GM21723 (cell line): Measurements from ENCODE around the gene PRH1.

Source experiments
- ATAC-seq: cut with Tn5 transposase; IDR thresholded peaks from one replicate; pipeline ENCODE4 v1.9.1; 2021; ENCODE audit warnings: mild to moderate bottlenecking, moderate library complexity; ENCODE audit not compliant: unreplicated experiment

PRH1 gene

DNA sequence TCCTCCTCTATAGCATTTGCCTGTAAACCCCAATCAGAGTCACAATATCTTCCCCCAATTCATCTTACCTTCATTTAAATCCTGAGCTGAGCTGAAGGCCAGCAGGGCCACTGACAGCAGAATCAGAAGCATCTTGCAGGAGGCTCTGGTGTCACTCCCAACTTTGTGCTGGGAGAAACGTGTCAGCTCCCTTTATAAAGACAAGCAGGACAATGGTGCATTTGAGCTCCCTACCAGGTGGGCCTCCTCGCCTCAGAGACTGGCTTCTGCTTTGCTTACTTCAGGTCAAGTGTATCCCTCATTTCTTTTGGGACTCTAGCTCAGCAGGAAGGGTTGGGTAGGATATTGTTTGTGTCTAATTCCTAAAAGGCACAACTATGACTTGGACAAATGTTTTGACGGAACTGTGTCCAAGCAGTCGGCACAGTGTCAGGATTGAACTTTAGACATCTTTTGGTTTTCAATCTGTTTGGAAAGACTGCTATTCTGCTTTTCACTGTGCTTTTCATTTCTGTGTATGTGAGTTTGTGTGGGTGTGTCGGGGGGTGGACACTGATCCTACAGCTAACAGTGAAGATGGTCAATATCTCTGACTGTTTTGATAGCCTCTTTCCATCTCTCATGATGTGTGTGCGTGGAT, at the start of gene PRH1:
TSS of gene PRH1 (minus strand) at position 170 of the 640 bp plus-strand sequence. CDS start at position 132, 38 bp downstream.
- no peak for ATAC-seq

DNA sequence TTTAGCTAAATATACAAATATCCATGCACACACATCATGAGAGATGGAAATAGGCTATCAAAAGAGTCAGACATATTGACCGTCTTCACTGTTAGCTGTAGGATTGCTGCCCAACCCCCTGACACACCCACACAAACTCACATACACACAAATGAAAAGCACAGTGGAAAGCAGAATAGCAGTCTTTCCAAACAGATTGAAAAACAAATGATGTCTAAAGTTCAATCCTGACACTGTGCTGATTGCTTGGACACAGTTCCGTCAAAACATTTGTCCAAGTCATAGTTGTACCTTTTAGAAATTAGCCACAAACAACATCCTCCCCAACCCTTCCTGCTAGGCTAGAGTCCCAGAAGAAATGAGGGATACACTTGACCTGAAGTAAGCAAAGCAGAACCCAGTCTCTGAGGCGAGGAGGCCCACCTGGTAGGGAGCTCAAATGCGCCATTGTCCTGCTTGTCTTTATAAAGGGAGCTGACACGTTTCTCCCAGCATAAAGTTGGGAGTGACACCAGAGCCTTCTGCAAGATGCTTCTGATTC, 44.8 kb upstream of the PRH1 start, which contains the start of gene PRH2:
TSS of gene PRH2 (plus strand) at position 491 of the 541 bp plus-strand sequence. CDS start at position 529, 38 bp downstream.
- ATAC-seq: no peak

DNA sequence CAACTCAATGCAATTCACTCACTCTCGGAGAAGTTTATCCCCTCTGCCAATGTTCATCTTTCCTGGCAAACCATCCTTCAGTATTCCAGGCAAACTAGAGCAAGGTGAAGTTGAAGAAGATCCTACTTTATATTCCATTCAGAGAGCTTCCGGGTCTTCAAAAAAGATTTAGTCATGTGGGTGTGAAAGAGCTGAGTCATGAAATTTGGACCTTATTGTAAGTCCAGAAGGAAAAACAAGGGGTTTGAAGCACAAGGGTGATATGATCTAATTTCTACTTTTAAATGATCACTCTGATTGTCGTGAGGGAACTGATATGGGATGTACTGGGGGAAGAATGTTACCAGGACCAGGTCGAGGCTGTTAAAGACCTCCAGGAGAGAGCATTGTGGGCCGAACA, 42.2 kb upstream of the PRH1 start:
- no peak for ATAC-seq

DNA sequence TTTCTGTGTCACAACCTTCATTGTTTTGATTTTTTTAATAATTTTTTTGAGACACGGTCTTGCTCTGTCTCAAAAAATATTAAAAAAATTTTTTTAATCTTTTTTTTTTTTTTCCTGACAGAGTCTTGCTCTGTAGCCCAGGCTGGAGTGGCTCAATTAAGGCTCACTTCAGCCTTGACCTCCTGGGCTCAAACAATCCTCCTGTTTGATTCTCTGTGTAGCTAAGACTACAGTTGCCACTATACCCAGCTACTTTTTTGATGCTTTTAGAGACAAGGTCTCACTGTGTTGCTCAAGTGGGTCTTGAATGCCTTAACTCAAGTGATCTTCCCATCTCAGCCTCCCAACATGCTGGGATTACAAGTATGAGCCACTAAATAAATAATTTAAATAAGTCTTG, 35.8 kb upstream of the PRH1 start:
- no peak for ATAC-seq

DNA sequence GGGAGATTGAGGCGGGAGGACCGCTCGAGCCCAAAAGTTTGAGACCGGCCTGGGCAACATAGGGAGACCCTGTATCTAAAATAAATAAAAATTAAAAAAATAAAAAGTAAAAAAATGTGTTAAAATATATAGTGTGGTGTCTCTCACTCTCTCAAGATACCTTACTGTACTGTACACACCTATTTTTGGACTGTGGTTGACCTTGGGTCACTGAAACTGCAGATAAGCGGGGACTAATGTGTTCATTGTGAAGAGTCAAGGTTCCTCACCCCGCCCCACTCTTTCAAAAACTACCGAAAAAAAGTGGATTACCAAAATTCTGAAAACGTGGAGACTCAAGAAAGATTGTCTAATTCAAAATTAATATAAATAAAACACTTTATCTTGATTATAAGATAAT, 26.3 kb upstream of the PRH1 start:
- ATAC-seq: no peak

DNA sequence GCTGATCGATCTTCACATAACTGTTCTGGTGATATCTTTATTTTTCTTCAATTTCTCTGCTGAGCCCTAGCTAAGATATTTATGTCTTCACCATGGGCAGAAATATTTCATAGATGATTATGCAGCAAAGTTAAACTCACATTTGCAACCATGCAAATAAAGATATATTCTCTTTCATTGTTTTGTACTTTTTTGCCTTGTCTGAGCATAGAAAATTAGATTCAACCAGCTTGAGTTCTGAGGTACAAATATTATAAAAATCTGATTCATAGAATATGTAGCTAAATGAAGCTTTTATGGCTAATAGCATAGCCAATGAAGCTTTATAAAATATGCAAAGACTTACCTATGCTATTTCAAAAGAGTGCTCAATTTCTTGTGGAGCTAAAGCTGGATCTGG, 25.4 kb upstream of the PRH1 start, which contains the start of gene TAS2R13:
TSS of gene TAS2R13 (minus strand) at position 101 of the 400 bp plus-strand sequence. CDS start 264 bp downstream, outside the sequence.
- ATAC-seq: no peak

DNA sequence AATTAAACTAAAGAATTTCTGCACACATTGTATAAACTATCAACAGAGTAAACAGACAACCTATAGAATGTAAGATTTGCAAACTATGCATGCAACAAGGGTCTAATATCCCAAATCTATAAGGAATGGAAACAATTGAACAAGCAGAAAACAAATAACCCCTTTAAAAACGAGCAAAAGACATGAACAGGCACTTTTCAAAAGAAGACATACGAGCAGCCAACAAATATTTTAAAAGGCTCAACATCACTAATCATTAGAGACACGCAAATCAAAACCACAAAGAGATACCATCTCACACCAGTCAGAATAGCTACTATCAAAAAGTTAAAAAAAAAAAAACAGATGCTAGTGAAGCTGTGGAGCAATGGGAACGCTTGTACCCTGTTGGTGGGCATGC, 20.6 kb upstream of the PRH1 start:
- no peak for ATAC-seq

DNA sequence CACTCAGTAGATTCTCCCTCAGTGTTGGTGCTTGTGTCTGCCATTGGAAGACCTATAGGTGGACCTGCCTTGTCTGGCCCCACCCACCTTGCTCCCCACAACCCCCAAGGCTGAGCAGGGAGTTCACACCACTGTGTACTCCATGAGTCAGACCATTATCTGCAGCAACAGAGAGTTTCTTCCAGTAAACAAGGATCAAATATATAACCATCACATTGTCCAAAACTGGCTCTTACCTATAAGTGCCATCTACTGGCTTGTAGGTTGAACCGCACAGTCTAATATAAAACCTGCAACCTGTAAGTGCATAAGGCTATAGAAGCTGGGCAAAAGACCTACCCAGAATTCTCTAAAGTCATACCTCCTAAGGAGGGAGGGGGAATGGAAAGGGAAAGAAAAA, 17.4 kb upstream of the PRH1 start:
- ATAC-seq: no peak

DNA sequence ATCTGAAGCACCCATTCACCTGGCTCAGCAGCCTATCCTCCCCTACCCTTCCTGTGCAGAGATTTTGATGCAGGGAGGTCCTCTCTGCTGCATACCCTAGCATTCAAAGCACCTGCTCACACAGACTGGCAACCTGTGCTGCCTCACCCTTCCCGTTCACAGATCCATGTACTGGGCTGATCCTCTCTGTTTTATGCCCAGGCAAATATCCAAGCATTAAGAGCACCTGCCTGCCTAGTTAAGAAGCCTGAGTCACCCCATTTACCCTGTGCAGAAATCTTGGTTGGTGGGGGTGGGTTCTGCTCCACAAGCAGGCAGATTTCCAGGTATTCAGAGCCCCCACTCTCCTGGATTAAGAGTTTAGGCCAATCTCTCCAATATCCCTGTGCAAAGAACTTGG, 16.9 kb upstream of the PRH1 start:
- ATAC-seq: no peak

DNA sequence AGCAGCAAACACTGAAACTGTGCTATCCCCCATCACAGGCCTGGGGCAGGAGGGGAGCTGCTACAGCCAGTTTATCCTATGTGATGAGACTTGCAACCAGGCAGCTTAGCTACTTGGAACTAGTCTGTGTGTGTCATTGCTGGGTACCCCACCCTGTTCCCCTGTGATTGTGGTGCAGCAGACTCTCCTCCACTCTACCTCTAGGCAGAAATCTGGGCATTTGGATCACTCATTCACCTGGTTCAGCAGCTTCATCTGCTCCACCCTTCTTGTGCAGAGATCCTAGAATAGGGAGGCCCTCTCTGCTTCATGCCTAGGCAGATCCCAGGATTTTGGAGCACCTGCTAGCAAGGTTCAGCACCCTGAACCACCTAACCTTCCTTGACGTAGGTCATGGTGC, 16.5 kb upstream of the PRH1 start:
- ATAC-seq: no peak

DNA sequence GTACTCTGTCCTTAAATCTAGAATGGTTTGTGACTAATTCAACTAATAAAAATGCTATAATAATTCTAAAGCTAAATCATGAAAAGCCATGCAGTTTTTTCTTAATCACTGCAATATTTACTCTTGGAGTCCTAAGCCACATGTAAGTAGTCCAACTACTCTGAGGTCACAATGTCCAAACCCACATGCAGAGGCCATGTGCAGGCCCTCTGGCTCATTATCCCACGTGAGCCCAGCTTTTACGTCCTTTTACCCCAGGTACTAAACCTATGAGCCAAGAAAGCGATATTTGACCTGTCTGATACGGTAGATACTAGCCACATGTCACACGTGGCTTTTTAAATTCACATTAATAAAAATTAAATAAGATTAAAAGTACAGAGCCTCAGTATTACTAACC, 12.8 kb upstream of the PRH1 start:
- ATAC-seq: no peak

DNA sequence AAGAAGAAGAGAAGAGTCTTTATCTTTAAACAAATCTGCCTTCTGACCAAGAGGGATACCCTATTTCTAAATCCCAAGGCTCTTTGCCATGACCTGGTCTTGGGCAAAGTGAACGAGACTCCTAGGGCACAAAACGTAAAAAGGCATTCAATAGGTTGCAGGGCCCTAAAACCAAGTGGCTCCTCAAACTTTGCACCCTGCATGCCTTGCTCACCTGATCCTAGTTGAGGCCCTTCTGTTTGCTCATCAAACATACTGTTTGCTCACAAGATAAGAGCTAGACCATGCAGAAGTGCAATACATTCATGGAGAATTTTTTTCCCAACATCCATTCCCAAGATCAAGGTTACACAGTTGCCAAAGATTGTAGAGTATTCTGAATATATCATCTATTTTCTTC, 7.9 kb upstream of the PRH1 start:
- ATAC-seq: no peak

DNA sequence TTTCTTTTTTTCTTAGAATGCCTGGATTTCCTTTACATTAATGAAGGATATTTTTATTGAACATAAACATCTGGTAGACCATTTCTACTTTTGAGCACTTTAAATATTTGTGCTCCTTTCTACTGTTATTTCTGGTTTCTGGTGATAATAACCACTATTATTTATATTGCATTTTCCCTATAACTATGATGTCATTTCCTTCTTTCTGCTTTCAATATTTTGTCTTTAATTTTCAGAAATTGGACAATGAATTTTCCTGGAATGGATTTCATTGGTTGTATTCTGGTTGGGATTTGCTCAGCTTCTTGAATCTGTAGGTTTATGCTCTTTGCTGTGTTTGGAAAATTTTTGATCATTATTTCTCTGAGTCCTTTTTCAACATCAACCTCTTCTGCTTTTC, 5.2 kb upstream of the PRH1 start:
- ATAC-seq: no peak

DNA sequence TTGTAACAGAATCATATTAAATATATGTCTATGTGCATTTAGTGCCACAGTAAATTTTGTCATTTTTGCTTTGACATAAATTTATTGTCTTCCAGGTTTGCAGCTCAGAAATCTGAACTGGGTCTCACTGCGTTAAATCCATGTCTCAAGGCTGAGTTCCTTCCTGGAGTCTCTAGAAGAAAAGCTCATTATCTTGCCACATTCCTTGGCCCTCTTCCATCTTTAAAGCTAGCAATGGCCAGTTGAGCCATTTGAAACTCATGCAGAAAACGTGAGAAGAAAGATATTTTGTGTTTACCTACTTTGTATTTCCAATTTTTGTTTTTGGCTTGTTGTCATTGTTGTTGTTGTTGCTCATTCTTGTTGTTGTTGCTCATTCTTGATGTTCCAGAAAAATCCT, 10.7 kb downstream of the PRH1 start:
- ATAC-seq: no peak

DNA sequence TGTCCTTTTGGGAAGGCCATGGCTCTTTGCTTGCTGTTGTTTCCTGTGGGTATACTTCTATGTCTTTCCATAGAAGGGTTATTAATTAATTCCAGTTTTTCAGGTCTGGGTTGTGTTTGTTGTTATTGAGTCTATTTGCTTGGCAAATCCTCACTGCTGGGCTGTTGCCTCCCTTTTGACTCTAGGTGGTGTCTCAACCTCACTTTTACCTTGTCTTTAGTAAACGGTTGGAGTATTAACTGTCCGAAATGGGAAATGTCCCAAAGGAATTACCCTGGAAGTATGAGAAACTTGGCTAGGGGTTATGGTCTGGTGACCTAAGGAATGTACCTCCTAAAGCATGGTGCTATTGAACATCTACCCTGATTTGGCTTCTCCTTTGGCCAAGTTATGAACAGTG, 16.7 kb downstream of the PRH1 start:
- ATAC-seq: no peak

DNA sequence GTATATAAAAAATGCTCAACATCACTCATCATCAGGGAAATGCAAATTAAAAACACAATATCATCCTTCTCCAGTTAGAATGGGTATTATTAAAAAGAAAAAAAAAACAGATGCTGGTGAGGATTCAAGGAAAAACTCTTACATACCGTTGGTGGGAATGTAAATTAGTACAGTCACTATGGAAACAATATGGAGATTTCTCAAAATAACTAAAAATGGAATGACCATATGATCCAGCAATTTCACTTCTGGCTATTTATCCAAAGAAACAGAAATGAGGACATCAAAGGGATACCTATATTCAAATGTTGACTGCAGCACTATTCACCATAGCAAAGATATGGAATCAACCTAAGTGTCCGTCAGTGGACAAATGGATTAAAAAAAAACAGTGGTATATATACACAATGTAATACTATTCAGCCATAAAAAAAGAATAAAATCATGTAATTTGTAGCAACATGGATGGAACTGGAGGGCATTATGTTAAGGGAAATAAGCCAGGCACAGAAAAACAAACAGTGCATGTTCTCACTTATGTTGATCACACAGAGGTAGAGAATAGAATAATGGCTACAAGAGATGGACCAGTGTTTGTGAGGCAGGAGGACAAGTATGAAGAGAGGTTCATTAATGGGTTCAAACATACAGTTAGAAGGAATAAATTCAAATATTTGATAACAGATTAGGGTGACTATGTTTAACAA, 20.4 kb downstream of the PRH1 start:
- no peak for ATAC-seq

DNA sequence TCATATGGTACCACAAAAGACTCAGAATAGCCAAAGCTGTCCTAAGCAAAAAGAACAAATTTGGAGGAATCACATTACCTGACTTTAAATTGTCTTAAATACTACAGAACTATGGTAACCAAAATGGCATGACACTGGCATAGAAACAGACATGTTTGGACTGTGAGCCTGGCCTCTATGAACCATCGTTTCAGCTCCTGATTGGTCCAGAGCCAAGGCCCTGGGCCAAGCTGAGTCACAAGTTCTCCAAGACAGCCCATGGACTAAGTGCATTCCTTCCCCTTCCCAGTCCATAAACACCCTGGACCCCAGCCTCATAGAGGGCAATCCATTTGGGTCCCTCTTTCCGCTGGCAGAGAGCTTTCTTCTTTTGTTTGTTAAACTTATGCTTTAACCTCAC, 22.7 kb downstream of the PRH1 start:
- ATAC-seq: no peak

DNA sequence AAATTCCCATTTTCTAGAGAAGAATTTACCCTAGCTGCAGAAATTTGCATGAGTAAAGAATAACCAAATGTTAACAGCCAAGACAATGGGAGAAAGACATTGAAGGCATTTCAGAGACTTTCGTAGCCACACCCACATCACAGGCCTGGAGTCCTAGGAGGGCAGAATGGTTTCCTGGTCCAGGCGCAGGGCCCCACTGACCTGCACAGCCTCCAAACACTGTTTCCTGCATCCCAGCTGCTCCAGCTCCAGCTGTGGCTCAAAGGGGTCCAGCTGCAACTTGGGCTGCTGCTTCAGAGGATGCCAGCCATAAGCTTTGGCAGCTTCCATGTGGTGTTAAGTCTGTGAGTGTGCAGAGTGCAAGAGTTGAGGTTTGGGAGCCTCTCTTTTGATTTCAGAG, 28.2 kb downstream of the PRH1 start:
- ATAC-seq: no peak

DNA sequence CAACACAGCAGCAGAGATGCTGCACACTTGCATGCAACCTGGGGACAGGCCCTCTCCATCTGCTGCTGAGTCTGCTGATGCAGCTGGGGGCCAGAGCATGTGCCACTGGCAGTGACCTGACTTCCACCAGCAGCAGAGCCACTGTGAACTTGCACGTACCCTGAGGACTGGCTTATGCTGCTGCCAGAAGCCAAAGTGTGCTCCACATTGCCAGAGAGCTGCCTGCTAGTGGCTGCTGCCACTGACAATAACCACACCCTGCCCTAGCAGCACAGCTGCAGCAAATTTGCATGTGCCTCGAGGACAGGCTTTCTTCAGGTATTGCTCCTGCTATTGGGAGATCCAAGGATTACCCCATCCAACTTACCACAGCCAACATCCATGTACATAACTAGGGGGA, 30.3 kb downstream of the PRH1 start:
- no peak for ATAC-seq

DNA sequence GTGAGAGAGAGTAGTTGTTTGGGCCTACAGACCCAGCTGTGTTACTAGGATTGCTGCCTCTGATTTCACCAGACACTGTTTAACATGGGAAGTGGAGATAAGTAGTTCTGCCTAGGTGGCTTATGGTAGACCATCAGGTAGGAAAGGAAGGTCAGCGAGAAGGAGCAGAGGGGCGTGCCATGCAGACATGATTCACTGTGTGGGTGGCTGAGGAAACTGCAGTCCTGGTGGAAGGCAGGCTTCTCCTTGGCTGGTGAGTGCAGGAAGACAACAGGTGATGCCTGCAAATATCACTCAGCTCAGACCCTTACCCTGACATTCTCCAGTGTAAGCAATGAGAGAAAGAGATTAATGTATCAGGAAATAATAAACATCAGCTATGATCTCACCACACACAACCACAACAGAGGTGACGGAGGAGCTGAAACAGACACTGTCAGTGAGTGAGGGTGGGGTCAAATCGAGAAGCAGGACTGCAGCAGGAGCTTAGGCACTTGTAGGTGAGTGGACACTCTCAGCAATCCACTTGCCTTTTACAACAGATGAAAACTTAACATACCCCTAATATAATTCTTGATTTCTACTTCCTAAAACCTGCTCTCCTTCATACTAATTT, 32.7 kb downstream of the PRH1 start:
- no peak for ATAC-seq

DNA sequence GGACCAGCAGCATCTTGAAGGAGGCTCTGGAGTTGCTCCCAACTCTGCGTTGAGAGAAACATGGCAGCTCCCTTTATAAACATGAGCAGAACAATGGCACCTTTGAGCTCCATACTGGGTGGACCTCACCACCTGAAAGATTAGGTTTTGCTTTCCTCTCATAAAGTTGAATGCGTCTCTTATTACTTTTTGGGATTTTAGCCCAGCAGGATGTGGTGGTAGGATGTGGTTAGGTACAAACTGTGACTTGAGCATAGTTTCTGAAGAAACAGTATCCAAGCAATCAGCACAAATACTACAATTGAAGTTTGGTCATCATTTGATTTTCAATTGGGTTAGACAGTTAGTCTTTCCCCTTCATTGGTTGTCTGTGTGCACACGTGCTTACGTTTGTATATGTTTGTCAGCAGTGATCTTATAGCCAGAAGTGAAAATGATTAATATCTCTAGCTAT, 34.6 kb downstream of the PRH1 start, which contains the start of gene PRR4:
TSS of gene PRR4 (minus strand) at position 51 of the 454 bp plus-strand sequence. CDS start at position 13, 38 bp downstream.
- no peak for ATAC-seq

DNA sequence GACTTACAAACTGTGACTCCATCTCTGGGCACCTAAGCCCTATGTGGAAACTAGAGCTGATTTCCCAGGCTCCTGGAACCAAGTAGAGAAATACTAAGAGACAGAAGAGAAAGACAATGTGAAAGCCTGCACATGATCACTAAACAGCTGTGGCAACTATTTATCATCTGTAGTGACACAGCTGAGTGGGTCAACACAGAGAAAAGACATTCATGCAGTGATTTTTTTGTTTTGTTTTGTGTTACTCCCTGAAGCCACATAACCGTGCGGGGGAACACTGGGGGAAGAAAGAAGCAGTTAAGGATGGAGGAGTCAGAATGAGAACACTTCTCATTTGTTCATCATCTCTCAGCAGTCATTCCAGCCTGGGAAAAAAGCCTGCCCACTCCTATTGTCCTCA, 36.3 kb downstream of the PRH1 start:
- no peak for ATAC-seq
